Neural cell (in vitro differentiated cells): ENCODE data around the gene LRR1. TPM values are rescaled to one million over a fixed set of nuclear protein-coding genes. Genes with fewer than 3 reads are reported as not detected.

Source experiments
- H2AFZ ChIP-seq: fragments of 200-600, 300-800 bp; sonication (generic), shearing (Covaris generic); 2 replicates; pipeline ENCODE4 v1.6.0; 2014; ENCODE audit warnings: low read depth, mild to moderate bottlenecking, antibody characterized with exemption, low read length, moderate library complexity
- H3F3A ChIP-seq: fragments of 200-600 bp; shearing (Covaris generic); 2 replicates; pipeline ENCODE4 v1.6.1; 2016; ENCODE audit warnings: mild to moderate bottlenecking, moderate library complexity, mixed read lengths, antibody characterized with exemption, low read length; ENCODE audit not compliant: insufficient read depth, poor library complexity, severe bottlenecking
- H3K27ac ChIP-seq: fragments of 200-600, 300-800 bp; sonication (generic), shearing (Covaris generic); 2 replicates; pipeline ENCODE4 v1.5.1; 2014; ENCODE audit warnings: mild to moderate bottlenecking, low read length, moderate library complexity
- H3K27me3 ChIP-seq: fragments of 300-800, 200-600 bp; sonication (generic), shearing (Covaris generic); 2 replicates; pipeline ENCODE4 v1.6.0; 2014; ENCODE audit warnings: mild to moderate bottlenecking, low read depth, low read length, moderate library complexity; ENCODE audit not compliant: insufficient read depth
- H3K36me3 ChIP-seq: fragments of 300-800, 200-600 bp; sonication (generic), shearing (Covaris generic); 2 replicates; pipeline ENCODE4 v1.5.1; 2014; ENCODE audit warnings: mild to moderate bottlenecking, antibody characterized with exemption, low read length, moderate library complexity; ENCODE audit not compliant: insufficient read depth
- H3K4me2 ChIP-seq: fragments of 300-800, 200-600 bp; sonication (generic), shearing (Covaris generic); 2 replicates; pipeline ENCODE4 v1.6.0; 2014; ENCODE audit warnings: mild to moderate bottlenecking, low read length
- H3K4me3 ChIP-seq: fragments of 300-800, 200-600 bp; sonication (generic), shearing (Covaris generic); 2 replicates; pipeline ENCODE4 v1.5.1; 2014; ENCODE audit warnings: mild to moderate bottlenecking, low read length, moderate library complexity
- H3K79me2 ChIP-seq: fragments of 200-600 bp; shearing (Covaris generic); replicated peaks from 2 replicates; pipeline ENCODE4 v1.6.0; 2014; ENCODE audit warnings: mild to moderate bottlenecking, low read length, moderate library complexity; ENCODE audit not compliant: insufficient read depth
- H3K9ac ChIP-seq: fragments of 300-800, 200-600 bp; sonication (generic), shearing (Covaris generic); 2 replicates; pipeline ENCODE4 v1.6.1; 2016; ENCODE audit warnings: mild to moderate bottlenecking, low read length, mixed read lengths
- H3K9me2 ChIP-seq: fragments of 200-600 bp; shearing (Covaris generic); 2 replicates; pipeline ENCODE4 v1.6.1; 2016; ENCODE audit warnings: mild to moderate bottlenecking, low read length, mixed read lengths; ENCODE audit not compliant: insufficient read depth
- H3K9me3 ChIP-seq: fragments of 200-600, 300-800 bp; sonication (generic), shearing (Covaris generic); 2 replicates; pipeline ENCODE4 v1.6.1; 2016; ENCODE audit warnings: mild to moderate bottlenecking, mixed run types, low read length, moderate library complexity, mixed read lengths
- H4K20me1 ChIP-seq: fragments of 200-600 bp; shearing (Covaris generic); 2 replicates; pipeline ENCODE4 v1.6.1; 2016; ENCODE audit warnings: mild to moderate bottlenecking, mixed run types; ENCODE audit not compliant: insufficient read depth
- CTCF ChIP-seq: fragments of 450-650 bp; IDR thresholded peaks from 2 replicates; pipeline ENCODE4 v1.5.1; 2014; ENCODE audit warnings: antibody characterized with exemption, mild to moderate bottlenecking, moderate library complexity; ENCODE audit not compliant: poor library complexity, severe bottlenecking
- EP300 ChIP-seq: fragments of 450-650 bp; conservative IDR thresholded peaks from 2 replicates; pipeline ENCODE4 v1.6.1; 2014; ENCODE audit warnings: antibody characterized with exemption, mild to moderate bottlenecking, moderate library complexity; ENCODE audit not compliant: poor library complexity, severe bottlenecking
- EZH2 ChIP-seq: fragments of 200-600, 300-800 bp; shearing (Covaris generic), sonication (generic); IDR thresholded peaks from 2 replicates; pipeline ENCODE4 v1.6.1; 2014; ENCODE audit warnings: antibody characterized with exemption, low read length, borderline replicate concordance, mild to moderate bottlenecking; ENCODE audit not compliant: insufficient read depth, poor library complexity, severe bottlenecking
- MXI1 ChIP-seq: fragments of 450-650 bp; conservative IDR thresholded peaks from 2 replicates; pipeline ENCODE4 v1.6.1; 2014; ENCODE audit warnings: antibody characterized with exemption, mild to moderate bottlenecking; ENCODE audit not compliant: poor library complexity, severe bottlenecking
- POLR2AphosphoS5 ChIP-seq: IDR thresholded peaks from 2 replicates; pipeline ENCODE4 v1.6.1; 2012
- RAD21 ChIP-seq: fragments of 450-650 bp; conservative IDR thresholded peaks from 2 replicates; pipeline ENCODE4 v1.6.1; 2014; ENCODE audit warnings: antibody characterized with exemption, mild to moderate bottlenecking, moderate library complexity
- SMC3 ChIP-seq: fragments of 450-650 bp; conservative IDR thresholded peaks from 2 replicates; pipeline ENCODE4 v1.6.1; 2014; ENCODE audit warnings: antibody characterized with exemption, mild to moderate bottlenecking, moderate library complexity; ENCODE audit not compliant: poor library complexity
- TAF1 ChIP-seq: IDR thresholded peaks from 2 replicates; pipeline ENCODE4 v1.6.1; 2012; ENCODE audit warnings: low read depth
- polyA plus RNA-seq: library from polyadenylated mRNA; depleted of rRNA; stranded (reverse); fragments of >200 nt; gene quantifications from 2 replicates; pipeline ENCODE4 v1.2.3, GENCODE V29; 2014
- TF ChIP-seq, protein P1 (sequence below): IDR thresholded peaks from 2 replicates; pipeline ENCODE4 v1.6.1; 2012; ENCODE audit warnings: borderline replicate concordance

The LRR1 gene
- polyA plus RNA-seq, 1 donor from 2014 or later, result 4.4 TPM

- Histone ChIP-seq H4K20me1 (no peaks in the 10 kb centered on the region), H3K4me2 (no peak overlapping the region), H3K36me3 (peaks cover 2% of the 10 kb centered on the region), H3K27me3 (no peaks in the 10 kb centered on the region), H3K9me3 (no peaks in the 10 kb centered on the region), H3K9me2 (no peaks in the 10 kb centered on the region), H2AFZ (no peak overlapping the region), H3K9ac (no peak overlapping the region), H3K27ac (no peak overlapping the region), H3K4me3 (no peak overlapping the region), H3K79me2 (no peaks in the 10 kb centered on the region), H3F3A (no peaks in the 10 kb centered on the region)
- TF ChIP-seq SMC3, result no peak
- TF ChIP-seq, protein P1, sequence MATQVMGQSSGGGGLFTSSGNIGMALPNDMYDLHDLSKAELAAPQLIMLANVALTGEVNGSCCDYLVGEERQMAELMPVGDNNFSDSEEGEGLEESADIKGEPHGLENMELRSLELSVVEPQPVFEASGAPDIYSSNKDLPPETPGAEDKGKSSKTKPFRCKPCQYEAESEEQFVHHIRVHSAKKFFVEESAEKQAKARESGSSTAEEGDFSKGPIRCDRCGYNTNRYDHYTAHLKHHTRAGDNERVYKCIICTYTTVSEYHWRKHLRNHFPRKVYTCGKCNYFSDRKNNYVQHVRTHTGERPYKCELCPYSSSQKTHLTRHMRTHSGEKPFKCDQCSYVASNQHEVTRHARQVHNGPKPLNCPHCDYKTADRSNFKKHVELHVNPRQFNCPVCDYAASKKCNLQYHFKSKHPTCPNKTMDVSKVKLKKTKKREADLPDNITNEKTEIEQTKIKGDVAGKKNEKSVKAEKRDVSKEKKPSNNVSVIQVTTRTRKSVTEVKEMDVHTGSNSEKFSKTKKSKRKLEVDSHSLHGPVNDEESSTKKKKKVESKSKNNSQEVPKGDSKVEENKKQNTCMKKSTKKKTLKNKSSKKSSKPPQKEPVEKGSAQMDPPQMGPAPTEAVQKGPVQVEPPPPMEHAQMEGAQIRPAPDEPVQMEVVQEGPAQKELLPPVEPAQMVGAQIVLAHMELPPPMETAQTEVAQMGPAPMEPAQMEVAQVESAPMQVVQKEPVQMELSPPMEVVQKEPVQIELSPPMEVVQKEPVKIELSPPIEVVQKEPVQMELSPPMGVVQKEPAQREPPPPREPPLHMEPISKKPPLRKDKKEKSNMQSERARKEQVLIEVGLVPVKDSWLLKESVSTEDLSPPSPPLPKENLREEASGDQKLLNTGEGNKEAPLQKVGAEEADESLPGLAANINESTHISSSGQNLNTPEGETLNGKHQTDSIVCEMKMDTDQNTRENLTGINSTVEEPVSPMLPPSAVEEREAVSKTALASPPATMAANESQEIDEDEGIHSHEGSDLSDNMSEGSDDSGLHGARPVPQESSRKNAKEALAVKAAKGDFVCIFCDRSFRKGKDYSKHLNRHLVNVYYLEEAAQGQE, result no peak
- TF ChIP-seq CTCF, result no peak
- TF ChIP-seq TAF1, result no peak
- TF ChIP-seq MXI1, result no peak
- TF ChIP-seq POLR2AphosphoS5, result no peak
- TF ChIP-seq EP300, result no peak
- no peak for TF ChIP-seq EZH2
- no peak for TF ChIP-seq RAD21
These were observed 13.5 kb downstream of the LRR1 start for GRCh38 chr14:49612251-49612650.

DNA sequence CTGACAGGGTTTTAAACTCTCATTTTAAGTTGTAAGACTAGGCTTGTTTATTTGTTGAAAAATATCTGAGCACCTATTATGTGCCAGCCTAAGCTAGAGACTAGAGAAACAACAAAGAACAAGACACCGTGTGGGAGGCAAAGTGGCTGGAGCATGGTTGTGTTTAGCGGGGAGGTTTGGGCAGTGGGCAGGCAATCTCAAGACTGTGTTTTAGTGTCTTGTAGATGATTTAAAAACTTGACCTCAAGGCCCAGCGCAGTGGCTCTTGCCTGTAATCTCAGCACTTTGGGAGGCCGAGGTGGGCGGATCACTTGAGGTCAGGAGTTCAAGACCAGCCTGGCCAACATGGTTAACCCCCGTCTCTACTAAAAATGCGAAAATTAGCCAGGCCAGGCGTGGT lies 13.9 kb downstream of the LRR1 start:
- TF ChIP-seq CTCF (no peak), POLR2AphosphoS5 (no peak), SMC3 (no peak), EP300 (no peak), TAF1 (no peak), RAD21 (no peak), MXI1 (no peak), EZH2 (no peak)
- TF ChIP-seq, protein P1, result no peak
- H2AFZ ChIP-seq, result no peak overlapping the region

More for the DNA sequence above, 13.9 kb downstream of the LRR1 start:
- Histone ChIP-seq H3K4me2 (no peak overlapping the region), H3K9me2 (no peaks in the 10 kb centered on the region), H3F3A (no peaks in the 10 kb centered on the region), H3K27me3 (no peaks in the 10 kb centered on the region), H3K27ac (no peak overlapping the region), H3K79me2 (peaks cover 1% of the 10 kb centered on the region), H3K36me3 (peaks cover 6% of the 10 kb centered on the region), H4K20me1 (no peaks in the 10 kb centered on the region), H3K9ac (no peak overlapping the region), H3K9me3 (no peaks in the 10 kb centered on the region), H3K4me3 (no peak overlapping the region)
